GM12878 (cell line): ENCODE data around the gene IRF2. TPM values are rescaled to one million over a fixed set of nuclear protein-coding genes. Genes with fewer than 3 reads are reported as not detected.
A peak's percentile ranks its signal among the peaks of the same experiment; 100 is the strongest.

ENCODE experiments used
- ATF2 ChIP-seq: IDR thresholded peaks from 2 replicates; pipeline ENCODE4 v1.6.1; 2012; ENCODE audit warnings: low read length, inconsistent platforms
- CHD1 ChIP-seq: IDR thresholded peaks from 2 replicates; pipeline ENCODE4 v1.6.1; 2012; ENCODE audit warnings: low read depth, low read length, improper control_type of control experiment
- HDGF ChIP-seq: fragments of 450-650 bp; IDR thresholded peaks from 2 replicates; pipeline ENCODE4 v1.6.1; 2016; ENCODE audit warnings: antibody characterized with exemption
- HSF1 ChIP-seq: fragments of 150-350 bp; IDR thresholded peaks from 2 replicates; pipeline ENCODE4 v1.6.1; 2014; ENCODE audit warnings: mild to moderate bottlenecking, low read depth, low read length
- IRF4 ChIP-seq: IDR thresholded peaks from 2 replicates; pipeline ENCODE4 v1.6.1; 2011; ENCODE audit warnings: low read depth, low read length
- MLLT1 ChIP-seq: fragments of 450-650 bp; IDR thresholded peaks from 2 replicates; pipeline ENCODE4 v1.6.1; 2016; ENCODE audit warnings: mild to moderate bottlenecking
- NRF1 ChIP-seq: conservative IDR thresholded peaks from 2 replicates; pipeline ENCODE4 v1.6.1; 2011; ENCODE audit warnings: mild to moderate bottlenecking, low read depth, low read length, improper control_type of control experiment
- PAX5 ChIP-seq: IDR thresholded peaks from 2 replicates; pipeline ENCODE4 v1.6.1; 2011; ENCODE audit warnings: low read depth, low read length, borderline replicate concordance
- PAX8 ChIP-seq: fragments of 450-650 bp; IDR thresholded peaks from 2 replicates; pipeline ENCODE4 v1.6.1; 2017; ENCODE audit warnings: mild to moderate bottlenecking, moderate library complexity
- RBBP5 ChIP-seq: fragments of 200-600 bp; sonication (generic); conservative IDR thresholded peaks from 2 replicates; pipeline ENCODE4 v1.6.1; 2016
- RELA ChIP-seq: fragments of 450-650 bp; IDR thresholded peaks from 2 replicates; pipeline ENCODE4 v1.8.0; 2014; ENCODE audit warnings: borderline replicate concordance; ENCODE audit not compliant: partially characterized antibody
- SRF ChIP-seq, 2 experiments: IDR thresholded peaks; 2 replicates each; pipeline ENCODE4 v1.6.1; 2011; ENCODE audit warnings: low read depth in 2 of 2, low read length in 2 of 2, mild to moderate bottlenecking in 1 of 2, moderate library complexity in 1 of 2
- YY1 ChIP-seq: IDR thresholded peaks from 2 replicates; pipeline ENCODE4 v1.6.1; 2011; ENCODE audit warnings: low read depth, mild to moderate bottlenecking, low read length
- polyA plus RNA-seq, 11 experiments: library from polyadenylated mRNA; depleted of rRNA in 4 of 11; unstranded in 6 of 11; stranded (reverse) in 5 of 11; fragments of >200 nt; fragmentation: Nextera tagmentation in 4 of 11; fragmentation: Illumina TruSeq in 1 of 11; extraction: Ambion mirVana in 4 of 11; extraction: Trizol in 1 of 11; gene quantifications; 1 replicate in 1 of 11; 2 replicates in 10 of 11; pipeline versions ENCODE4 v1.2.1 to v1.2.3, GENCODE V29; 2011 to 2016; ENCODE audit warnings: inconsistent platforms in 2 of 11, missing spikeins in 2 of 11, low read depth in 1 of 11
- total RNA-seq, 4 experiments: library from RNA; depleted of rRNA in 3 of 4; stranded (reverse); fragments of >200 nt in 3 of 4; fragmentation: Illumina TruSeq in 1 of 4; extraction: Trizol in 1 of 4; gene quantifications; 2 replicates each; pipeline versions ENCODE4 v1.2.1 to v1.2.3, GENCODE V29; 2013 to 2021
- TF ChIP-seq, protein P1 (sequence below): fragments of 450-650 bp; IDR thresholded peaks from 2 replicates; pipeline ENCODE4 v1.6.1; 2017; ENCODE audit warnings: mild to moderate bottlenecking, low read depth, inconsistent platforms; ENCODE audit not compliant: poor library complexity, severe bottlenecking
- TF ChIP-seq, protein P2 (sequence below): IDR thresholded peaks from 2 replicates; pipeline ENCODE4 v1.6.1; 2012; ENCODE audit warnings: low read depth, low read length, improper control_type of control experiment
- TF ChIP-seq, protein P3 (sequence below): fragments of 450-650 bp; IDR thresholded peaks from 2 replicates; pipeline ENCODE4 v1.6.1; 2018; ENCODE audit warnings: borderline replicate concordance, mild to moderate bottlenecking; ENCODE audit not compliant: partially characterized antibody

IRF2 gene
- total and polyA plus RNA-seq, 10 of the 15 experiments (the other 5 are each of a cell fraction or from before 2014, with no cell fraction given) = 45.1 to 99.3 (median 58.9) TPM

- TF ChIP-seq, protein P1, sequence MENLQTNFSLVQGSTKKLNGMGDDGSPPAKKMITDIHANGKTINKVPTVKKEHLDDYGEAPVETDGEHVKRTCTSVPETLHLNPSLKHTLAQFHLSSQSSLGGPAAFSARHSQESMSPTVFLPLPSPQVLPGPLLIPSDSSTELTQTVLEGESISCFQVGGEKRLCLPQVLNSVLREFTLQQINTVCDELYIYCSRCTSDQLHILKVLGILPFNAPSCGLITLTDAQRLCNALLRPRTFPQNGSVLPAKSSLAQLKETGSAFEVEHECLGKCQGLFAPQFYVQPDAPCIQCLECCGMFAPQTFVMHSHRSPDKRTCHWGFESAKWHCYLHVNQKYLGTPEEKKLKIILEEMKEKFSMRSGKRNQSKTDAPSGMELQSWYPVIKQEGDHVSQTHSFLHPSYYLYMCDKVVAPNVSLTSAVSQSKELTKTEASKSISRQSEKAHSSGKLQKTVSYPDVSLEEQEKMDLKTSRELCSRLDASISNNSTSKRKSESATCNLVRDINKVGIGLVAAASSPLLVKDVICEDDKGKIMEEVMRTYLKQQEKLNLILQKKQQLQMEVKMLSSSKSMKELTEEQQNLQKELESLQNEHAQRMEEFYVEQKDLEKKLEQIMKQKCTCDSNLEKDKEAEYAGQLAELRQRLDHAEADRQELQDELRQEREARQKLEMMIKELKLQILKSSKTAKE = no peak
- TF ChIP-seq RELA (no peak), HSF1 (no peak), PAX8 (no peak), MLLT1 (peak; percentile 84), NRF1 (no peak), YY1 (peak; percentile 54; the same call in 1 of the 2 replicates), PAX5 (peak; percentile 12; the same call in 1 of the 2 replicates), HDGF (no peak), CHD1 (peak; percentile 75; the same call in 1 of the 2 replicates), IRF4 (no peak), RBBP5 (no peak), SRF (IDR thresholded peaks at IDR 0.05; ENCODE audit: low read depth in 2 of 2, low read length in 2 of 2) (no peak), ATF2 (no peak)
- TF ChIP-seq, protein P2, sequence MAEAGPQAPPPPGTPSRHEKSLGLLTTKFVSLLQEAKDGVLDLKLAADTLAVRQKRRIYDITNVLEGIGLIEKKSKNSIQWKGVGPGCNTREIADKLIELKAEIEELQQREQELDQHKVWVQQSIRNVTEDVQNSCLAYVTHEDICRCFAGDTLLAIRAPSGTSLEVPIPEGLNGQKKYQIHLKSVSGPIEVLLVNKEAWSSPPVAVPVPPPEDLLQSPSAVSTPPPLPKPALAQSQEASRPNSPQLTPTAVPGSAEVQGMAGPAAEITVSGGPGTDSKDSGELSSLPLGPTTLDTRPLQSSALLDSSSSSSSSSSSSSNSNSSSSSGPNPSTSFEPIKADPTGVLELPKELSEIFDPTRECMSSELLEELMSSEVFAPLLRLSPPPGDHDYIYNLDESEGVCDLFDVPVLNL = no peak
- TF ChIP-seq, protein P3, sequence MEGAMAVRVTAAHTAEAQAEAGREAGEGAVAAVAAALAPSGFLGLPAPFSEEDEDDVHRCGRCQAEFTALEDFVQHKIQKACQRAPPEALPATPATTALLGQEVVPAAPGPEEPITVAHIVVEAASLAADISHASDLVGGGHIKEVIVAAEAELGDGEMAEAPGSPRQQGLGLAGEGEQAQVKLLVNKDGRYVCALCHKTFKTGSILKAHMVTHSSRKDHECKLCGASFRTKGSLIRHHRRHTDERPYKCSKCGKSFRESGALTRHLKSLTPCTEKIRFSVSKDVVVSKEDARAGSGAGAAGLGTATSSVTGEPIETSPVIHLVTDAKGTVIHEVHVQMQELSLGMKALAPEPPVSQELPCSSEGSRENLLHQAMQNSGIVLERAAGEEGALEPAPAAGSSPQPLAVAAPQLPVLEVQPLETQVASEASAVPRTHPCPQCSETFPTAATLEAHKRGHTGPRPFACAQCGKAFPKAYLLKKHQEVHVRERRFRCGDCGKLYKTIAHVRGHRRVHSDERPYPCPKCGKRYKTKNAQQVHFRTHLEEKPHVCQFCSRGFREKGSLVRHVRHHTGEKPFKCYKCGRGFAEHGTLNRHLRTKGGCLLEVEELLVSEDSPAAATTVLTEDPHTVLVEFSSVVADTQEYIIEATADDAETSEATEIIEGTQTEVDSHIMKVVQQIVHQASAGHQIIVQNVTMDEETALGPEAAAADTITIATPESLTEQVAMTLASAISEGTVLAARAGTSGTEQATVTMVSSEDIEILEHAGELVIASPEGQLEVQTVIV = no peak
These were observed 1.5 kb downstream of the IRF2 start (continued) for GRCh38 chr4:184472614-184473498.
